Aorta (tissue), 5 donors: Measurements from ENCODE around the gene PHYHIPL. TPM values are rescaled to one million over a fixed set of nuclear protein-coding genes. Genes with fewer than 3 reads are reported as not detected.

Source experiments
- ATAC-seq: fragments of 200-7000 bp; cut with Tn5 transposase; one replicate; pipeline ENCODE4 v1.9.1; 2022; ENCODE audit warnings: moderate library complexity; ENCODE audit not compliant: low FRiP score
- DNase-seq, 2 donors: peaks; one replicate each; pipeline ENCODE4 v3.0.0-alpha.2; 2020
- H3K27ac ChIP-seq, 2 donors: one replicate each; pipeline ENCODE4 v1.5.1; 2013; ENCODE audit warnings: low read length in 2 of 2, mild to moderate bottlenecking in 2 of 2, moderate library complexity in 2 of 2, control low read depth in 1 of 2, inconsistent platforms in 1 of 2, low read depth in 1 of 2
- H3K27me3 ChIP-seq, 2 donors: one replicate each; pipeline ENCODE4 v1.6.1; 2013; ENCODE audit warnings: control low read depth in 1 of 2, low read length in 1 of 2, mild to moderate bottlenecking in 1 of 2, moderate library complexity in 1 of 2; ENCODE audit not compliant: insufficient read depth in 2 of 2, control insufficient read depth in 1 of 2
- H3K36me3 ChIP-seq, 2 donors: one replicate each; pipeline ENCODE4 v1.6.1; 2013; ENCODE audit warnings: control low read depth in 1 of 2, low read length in 1 of 2, mild to moderate bottlenecking in 1 of 2; ENCODE audit not compliant: insufficient read depth in 2 of 2, control insufficient read depth in 1 of 2
- H3K4me1 ChIP-seq, 2 donors: one replicate each; pipeline ENCODE4 v1.6.1; 2013; ENCODE audit warnings: low read length in 2 of 2, control low read depth in 1 of 2, mild to moderate bottlenecking in 1 of 2, moderate library complexity in 1 of 2; ENCODE audit not compliant: insufficient read depth in 2 of 2, control insufficient read depth in 1 of 2
- H3K4me3 ChIP-seq, 2 donors: one replicate each; pipeline ENCODE4 v1.5.1; 2013; ENCODE audit warnings: low read length in 2 of 2, control low read depth in 1 of 2, mild to moderate bottlenecking in 1 of 2
- H3K9me3 ChIP-seq: one replicate; pipeline ENCODE4 v1.6.1; 2013; ENCODE audit warnings: mild to moderate bottlenecking, low read length; ENCODE audit not compliant: control insufficient read depth
- WGBS, 2 donors: extraction: QIAGEN DNeasy Blood & Tissue Kit; methylation state at CpG; one replicate each; pipeline ENCODE4 v1.1.7; 2013; 5-methylcytosine and 5-hydroxymethylcytosine counted together
- intact Hi-C, 2 donors: fragments of 100-400 bp; cut with DNase I; formaldehyde crosslinking; loops; one replicate each; pipeline versions ENCODE4 v1.14.2 to v1.15.0; 2022
- polyA plus RNA-seq, 2 donors: library from polyadenylated mRNA; stranded (reverse); fragments of 200-250 nt; gene quantifications; one replicate each; pipeline ENCODE4 v1.2.3, GENCODE V29; 2013
- total RNA-seq, 2 donors: library from RNA; stranded (reverse); fragmentation: NEBNext Ultra II Directional; extraction: Animal tissue kit (Norgen Biotek cat#: 25700); gene quantifications; one replicate each; pipeline ENCODE4 v1.2.1, GENCODE V29; 2021
- donor health status: healthy with polysubstance abuse.
- donor health status: Bipolar disorder and iron deficiency.
- donor health status: DM: no; HTN: no; CAD: no.
- donor health status: DM: no; HTN: no; CAD: no.
- donor health status: DM: yes; HTN: yes; CAD: no.

Gene PHYHIPL
- total and polyA plus RNA-seq, 4 donors: 0.19 to 2.3 (median 0.54) TPM

DNA sequence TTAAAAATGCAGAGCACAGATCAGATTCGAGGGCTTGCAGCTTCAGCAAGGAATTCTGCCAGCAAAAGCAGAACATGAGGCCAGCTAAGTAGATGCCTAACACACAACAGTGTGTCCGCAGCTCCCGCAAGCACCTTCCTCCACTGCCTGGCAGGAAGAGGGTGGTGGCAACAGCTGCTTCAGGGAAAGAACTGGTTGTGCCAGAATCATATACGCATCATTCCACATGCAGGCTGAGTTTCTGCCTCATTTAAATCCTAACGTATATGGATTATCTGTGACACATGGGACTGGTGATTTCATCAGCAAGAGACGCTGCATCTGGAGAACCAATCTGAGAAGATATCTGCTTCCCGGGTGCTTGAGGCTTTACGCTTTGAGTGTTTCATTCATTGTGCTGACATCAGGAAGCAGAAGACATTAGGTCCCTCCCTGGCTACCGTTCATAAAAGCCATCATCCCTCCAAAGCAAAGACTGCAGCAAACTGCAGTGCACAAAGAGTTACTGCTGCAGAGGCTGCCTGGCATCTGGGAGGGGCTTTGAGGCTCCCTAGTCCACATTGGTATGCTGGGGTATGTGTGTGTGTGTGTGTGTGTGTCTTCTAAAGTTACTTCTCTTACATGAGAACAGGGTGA is 107.1 kb downstream of the PHYHIPL start:
- no peak overlapping the region for H3K4me3 ChIP-seq
- H3K27ac ChIP-seq: no peak overlapping the region
- H3K9me3 ChIP-seq: no peaks in the 10 kb centered on the region
- intact Hi-C loops: no loop called here
- 30 to 32% methylated on average over 9 of the region's 9 CpGs for WGBS, 2 donors
- no peaks in the 10 kb centered on the region for H3K27me3 ChIP-seq
- peak; percentile 19 for ATAC-seq
- H3K36me3 ChIP-seq: no peaks in the 10 kb centered on the region
- DNase-seq: no peak
- H3K4me1 ChIP-seq: peaks cover 0 to 4% of the 10 kb centered on the region in 2 donors

- no peaks in the 10 kb centered on the region for H3K9me3 ChIP-seq
- intact Hi-C loops: no loop called here
- H3K4me3 ChIP-seq: no peak overlapping the region
- no peaks in the 10 kb centered on the region for H3K27me3 ChIP-seq
- no peak for DNase-seq
- H3K36me3 ChIP-seq: peaks cover 0 to 1% of the 10 kb centered on the region in 2 donors
- no peak overlapping the region for H3K27ac ChIP-seq
- peak; percentile 47 for ATAC-seq
- H3K4me1 ChIP-seq: peaks cover 0 to 4% of the 10 kb centered on the region in 2 donors
- 74 to 76% methylated on average over 7 of the region's 7 CpGs for WGBS, 2 donors
These were observed 107.9 kb downstream of the PHYHIPL start for GRCh38 chr10:59284118-59284975.

DNA sequence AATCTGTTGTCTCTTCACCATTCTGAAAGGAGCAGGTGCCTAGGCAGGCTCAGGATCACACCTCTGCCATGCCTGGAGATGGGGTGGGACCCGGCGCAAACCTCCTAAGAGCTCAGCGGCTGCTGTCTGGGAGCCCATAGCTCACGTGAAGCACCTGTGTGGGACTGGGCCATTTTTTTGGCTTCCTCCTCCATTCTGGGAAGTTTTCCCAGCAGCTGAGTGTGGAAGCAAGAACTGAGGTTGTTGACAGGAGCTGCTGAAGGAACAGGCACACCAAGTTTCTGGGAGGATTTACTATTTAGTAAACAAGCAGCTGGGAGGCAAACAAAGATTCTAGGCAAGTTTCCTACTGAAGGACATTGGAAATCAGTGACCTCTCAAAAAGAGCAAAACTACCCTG is 108.6 kb downstream of the PHYHIPL start:
- ATAC-seq: no peak
- peaks cover 0 to under 1% of the 10 kb centered on the region in 2 donors for H3K4me1 ChIP-seq
- DNase-seq: no peak
- peaks cover 0 to 1% of the 10 kb centered on the region in 2 donors for H3K36me3 ChIP-seq
- H3K27ac ChIP-seq: no peak overlapping the region
- 86 to 87% methylated on average over 4 of the region's 4 CpGs for WGBS, 2 donors
- intact Hi-C loops: no loop called here
- H3K27me3 ChIP-seq: no peaks in the 10 kb centered on the region
- H3K4me3 ChIP-seq: no peak overlapping the region
- H3K9me3 ChIP-seq: no peaks in the 10 kb centered on the region

DNA sequence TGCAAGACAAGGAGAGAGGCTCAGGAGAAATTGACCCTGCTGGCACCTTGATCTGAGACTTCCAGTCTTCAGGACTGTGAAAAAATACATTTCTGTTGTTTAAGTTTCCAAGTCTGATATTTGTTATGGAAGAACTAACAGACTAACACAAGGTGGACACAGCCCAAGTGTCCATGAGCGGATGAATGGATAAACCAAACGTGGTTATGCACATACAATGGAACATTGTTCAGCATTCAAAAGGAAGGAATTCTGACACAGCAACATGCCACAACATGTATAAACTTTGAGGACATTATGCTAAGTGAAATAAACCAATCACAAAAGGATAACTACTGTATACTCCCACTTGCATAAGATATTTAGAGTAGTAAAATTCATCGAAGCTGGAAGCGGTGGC is 109.4 kb downstream of the PHYHIPL start:
- Histone ChIP-seq H3K4me1 (no peaks in the 10 kb centered on the region), H3K9me3 (no peaks in the 10 kb centered on the region), H3K36me3 (peaks cover 0 to 1% of the 10 kb centered on the region in 2 donors), H3K27me3 (no peaks in the 10 kb centered on the region), H3K4me3 (no peak overlapping the region), H3K27ac (no peak overlapping the region)
- intact Hi-C loops: no loop called here
- 95 to 97% methylated on average over 4 of the region's 4 CpGs for whole genome bisulfite sequencing, 2 donors
- ATAC-seq (no peak), DNase-seq (no peak)

DNA sequence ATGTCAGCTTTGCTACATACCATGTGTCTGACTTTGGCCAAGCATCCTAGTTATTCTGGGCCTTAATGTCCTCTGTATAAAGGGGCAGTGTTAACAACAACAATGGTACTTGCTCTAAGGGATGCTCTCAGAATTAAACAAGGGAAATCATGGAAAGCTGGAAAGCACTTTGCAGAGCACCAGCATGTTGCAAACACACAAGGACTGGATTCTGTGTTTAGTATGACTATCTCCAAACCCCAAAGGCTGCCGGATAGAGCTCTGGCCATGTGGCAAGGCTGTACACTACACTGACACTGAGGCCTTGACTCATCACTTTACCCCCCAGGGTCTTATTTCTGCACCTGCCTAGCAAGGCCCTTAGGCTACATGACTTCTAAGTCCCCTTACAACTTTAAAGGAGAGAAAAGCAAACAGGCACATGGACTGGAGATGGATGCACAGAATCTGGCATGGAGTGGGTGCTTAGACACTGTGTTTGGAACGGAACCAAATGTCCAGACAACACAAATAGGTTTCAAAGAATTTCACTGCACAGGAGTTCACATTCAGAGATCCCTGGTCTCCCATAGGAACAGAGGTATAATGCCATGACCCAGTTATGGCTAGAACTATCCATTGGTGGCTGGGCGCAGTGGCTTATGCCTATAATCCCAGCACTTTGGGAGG is 111.3 kb downstream of the PHYHIPL start:
- DNase-seq: no peak
- H3K9me3 ChIP-seq: no peaks in the 10 kb centered on the region
- ATAC-seq: no peak
- no peaks in the 10 kb centered on the region for H3K4me1 ChIP-seq
- no peak overlapping the region for H3K27ac ChIP-seq
- no peaks in the 10 kb centered on the region for H3K27me3 ChIP-seq
- H3K36me3 ChIP-seq: peaks cover 0 to 1% of the 10 kb centered on the region in 2 donors
- WGBS, 2 donors: 90 to 94% methylated on average over 3 of the region's 3 CpGs
- intact Hi-C loops: no loop called here
- H3K4me3 ChIP-seq: no peak overlapping the region

- Histone ChIP-seq H3K27ac (no peak overlapping the region), H3K4me3 (no peak overlapping the region), H3K4me1 (peaks cover 0 to 1% of the 10 kb centered on the region in 2 donors), H3K36me3 (peaks cover 0 to 1% of the 10 kb centered on the region in 2 donors), H3K9me3 (no peaks in the 10 kb centered on the region), H3K27me3 (no peaks in the 10 kb centered on the region)
- intact Hi-C loops: no loop called here
- ATAC-seq (no peak), DNase-seq (no peak)
- 57 to 62% methylated on average over 3 of the region's 3 CpGs for WGBS, 2 donors
These were observed 113.4 kb downstream of the PHYHIPL start for GRCh38 chr10:59289853-59290252.

DNA sequence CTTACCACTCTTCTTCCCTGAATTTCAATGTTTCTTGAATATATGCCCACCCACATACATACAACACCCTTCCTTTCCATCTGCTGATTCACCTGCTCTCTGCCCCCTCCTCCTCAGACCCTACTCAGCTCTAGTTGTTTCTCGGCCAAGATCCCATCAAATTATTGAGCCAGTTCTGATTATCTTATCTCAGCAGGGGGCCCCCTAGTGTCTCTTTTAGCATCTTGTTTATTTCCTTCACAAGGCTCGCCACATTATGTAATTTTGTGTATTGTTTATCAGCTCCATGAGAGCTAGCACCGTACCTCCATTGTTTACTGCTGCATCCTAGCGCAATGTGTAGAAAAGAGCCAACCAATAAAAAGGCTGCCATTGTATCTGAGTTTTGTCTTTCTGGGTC is 114.0 kb downstream of the PHYHIPL start:
- Histone ChIP-seq H3K36me3 (peaks cover 0 to 1% of the 10 kb centered on the region in 2 donors), H3K9me3 (no peaks in the 10 kb centered on the region), H3K27ac (no peak overlapping the region), H3K4me3 (no peak overlapping the region), H3K4me1 (peaks cover 0 to 1% of the 10 kb centered on the region in 2 donors), H3K27me3 (no peaks in the 10 kb centered on the region)
- WGBS, 2 donors: 94% methylated on average over 4 of the region's 4 CpGs
- DNase-seq (no peak), ATAC-seq (no peak)
- intact Hi-C loops: no loop called here
